ENCODE results near the gene POLR2C. TPM values are rescaled to one million over a fixed set of nuclear protein-coding genes. Genes with fewer than 3 reads are reported as not detected.

Gene POLR2C
- total and polyA plus RNA-seq, 10 of the 15 experiments (the other 5 are each of a cell fraction or from before 2014, with no cell fraction given) = 26.9 to 93.0 (median 57.8) TPM

DNA sequence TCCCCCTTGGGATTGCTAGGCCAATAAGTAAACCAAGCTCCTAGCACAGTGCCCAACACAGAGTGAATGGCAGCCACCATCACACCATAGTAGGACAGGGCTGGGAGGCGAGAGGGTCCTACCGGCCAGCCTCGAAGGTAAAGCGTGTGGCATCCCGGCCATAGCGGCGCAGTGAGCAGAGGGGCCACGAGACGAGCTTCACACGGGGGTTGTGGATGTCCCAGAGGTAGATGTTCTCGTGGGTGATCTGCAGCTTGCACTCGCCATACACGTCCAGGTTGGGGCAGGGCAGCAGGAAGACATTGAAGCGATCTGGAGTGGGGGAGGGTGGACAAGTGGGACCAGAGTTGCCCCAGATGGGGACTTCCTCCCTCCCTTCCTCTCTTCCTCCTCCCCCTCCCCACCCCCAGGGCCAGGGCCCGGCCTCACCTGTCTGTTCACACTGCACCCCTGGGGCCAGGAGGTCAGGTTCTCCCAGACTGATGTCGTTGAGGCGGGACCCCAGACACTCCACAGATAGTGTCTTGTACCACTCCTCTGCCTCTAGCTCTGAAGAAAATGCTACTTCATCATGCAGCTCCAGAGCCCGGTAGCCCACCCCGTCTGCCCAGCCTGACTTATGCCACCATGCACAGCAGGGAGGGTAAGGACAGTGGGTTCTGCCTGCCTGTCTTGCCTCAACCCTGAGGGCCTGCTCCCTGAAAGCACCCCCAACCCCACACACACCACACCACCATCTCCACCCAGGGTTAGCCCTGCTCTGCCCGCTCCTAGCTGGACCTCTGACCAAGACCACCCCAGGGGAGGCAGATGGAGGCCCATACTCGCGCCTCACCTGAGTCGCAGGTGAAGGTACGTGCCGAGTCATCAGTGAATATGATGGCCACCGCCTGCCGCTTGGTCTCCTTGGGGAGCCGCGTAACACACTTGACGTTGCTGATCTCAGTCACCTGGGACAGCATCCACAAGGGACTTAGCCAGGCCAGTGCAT lies 12.5 kb downstream of the POLR2C start:
- no peak overlapping the region for H3K9ac ChIP-seq (ENCODE audit: control insufficient read depth, insufficient read depth, low read length)
- in situ Hi-C loops (cut with MboI) = no loop called here
- DNase-seq (ENCODE audit: low read depth, low spot score) (no peak), ATAC-seq (peak; percentile 3), FAIRE-seq (no peak)
- intact Hi-C loops (cut with micrococcal nuclease; ENCODE audit: unreplicated experiment) = no loop called here
- peak overlapping the region; percentile 13 for H3K4me2 ChIP-seq (ENCODE audit: control insufficient read depth, insufficient read depth)
- no peaks in the 10 kb centered on the region for H4K20me1 ChIP-seq (ENCODE audit: control insufficient read depth, insufficient read depth)
- WGBS (ENCODE audit: insufficient coverage, insufficient replicate concordance, low lambda C conversion rate, missing lambda C conversion rate) = 55% methylated on average over 29 of the region's 30 CpGs
- BruUV-seq (replicated peaks) = no TSS peak
- no peaks in the 10 kb centered on the region for H3K79me2 ChIP-seq (ENCODE audit: control insufficient read depth, insufficient read depth, low read length)
- SMC1A ChIA-PET (ENCODE audit: uncharacterized antibody, unreplicated experiment) = interaction anchor here (0.9 to 1.3 kb wide), 4 partner anchors 13 to 48 kb away, joined by 3 to 6 read pairs (median 5); no protein-coding TSS in a partner anchor
- RAD21 ChIA-PET (ENCODE audit: unreplicated experiment) = interaction anchor here (0.6 to 1.2 kb wide), 5 partner anchors 12 to 174 kb away, joined by 3 read pairs; partner anchors contain the start of gene ADGRG5
- H3K27me3 ChIP-seq (replicated peaks in 1 of 2; ENCODE audit: control insufficient read depth in 2 of 2, insufficient read depth in 2 of 2, low read length in 1 of 2) = no peaks in the 10 kb centered on the region
- CTCF ChIA-PET = interaction anchor here (0.8 to 3.3 kb wide), 8 partner anchors 11 to 323 kb away, joined by 3 to 20 read pairs (median 4); partner anchors contain the start of gene POLR2C
- TF ChIP-seq SIX5 (IDR thresholded peaks at IDR 0.05; ENCODE audit: low read depth, low read length, severe bottlenecking) (no peak), HCFC1 (IDR thresholded peaks at IDR 0.05; ENCODE audit: low read length) (no peak)
- no peaks in the 10 kb centered on the region for H3K9me3 ChIP-seq (replicated peaks; ENCODE audit: control insufficient read depth, insufficient read depth, low read length)
- no peak overlapping the region for H3K27ac ChIP-seq (ENCODE audit: control insufficient read depth, insufficient read depth)
- H3K4me1 ChIP-seq (ENCODE audit: control insufficient read depth, insufficient read depth, low read length) = peaks cover 16% of the 10 kb centered on the region
- H3K36me3 ChIP-seq (ENCODE audit: control insufficient read depth in 2 of 2, insufficient read depth in 2 of 2, low read length in 1 of 2) = peaks cover 10 to 16% of the 10 kb centered on the region in 2 experiments; a peak in 3 of 4 replicates
- H3K4me3 ChIP-seq = no peak overlapping the region
- peak overlapping the region; percentile 20 for H2AFZ ChIP-seq (ENCODE audit: control insufficient read depth, low read depth, low read length)
- POLR2A ChIA-PET = no interaction called here

DNA sequence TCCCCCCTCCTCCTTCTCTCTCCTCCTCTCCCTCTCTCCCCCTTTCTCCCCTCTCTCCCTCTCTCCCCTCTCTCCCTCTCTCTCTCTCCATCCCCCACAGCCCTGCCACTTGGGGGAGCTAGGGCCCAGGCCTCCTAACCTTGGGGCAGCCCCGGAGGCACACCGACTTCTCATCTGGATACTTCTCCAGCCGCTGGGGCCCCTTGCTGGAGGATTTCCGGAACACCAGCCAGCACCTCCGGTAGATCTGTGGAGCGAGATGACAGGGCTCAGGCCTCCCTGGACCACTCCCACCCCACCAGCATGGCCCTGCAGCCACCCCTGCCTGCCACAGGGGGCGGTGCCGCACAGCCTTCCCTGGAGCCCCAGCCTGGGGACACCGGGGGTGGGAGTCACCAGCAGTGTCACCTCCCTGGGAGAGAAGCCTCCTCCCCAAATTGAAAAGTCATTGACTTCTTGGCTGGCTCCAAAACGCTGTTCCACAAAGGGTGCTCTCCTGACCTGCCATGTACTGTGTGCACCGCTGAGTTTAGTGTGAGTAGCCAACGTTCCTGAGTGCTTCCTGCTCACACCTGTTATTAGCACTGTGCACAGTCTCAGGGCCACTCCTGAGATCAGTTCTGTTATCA lies 13.3 kb downstream of the POLR2C start:
- ChIA-PET SMC1A (ENCODE audit: uncharacterized antibody, unreplicated experiment) (interaction anchor here (0.9 to 1.7 kb wide), 4 partner anchors 11 to 47 kb away, joined by 3 to 11 read pairs (median 6); partner anchors contain the start of gene DOK4), CTCF (interaction anchor here (0.8 to 3.3 kb wide), 9 partner anchors 12 to 323 kb away, joined by 3 to 20 read pairs (median 5); partner anchors contain the start of gene POLR2C), RAD21 (ENCODE audit: unreplicated experiment) (interaction anchor here (0.6 to 1.2 kb wide), 5 partner anchors 11 to 173 kb away, joined by 3 read pairs; partner anchors contain the start of gene ADGRG5), POLR2A (interaction anchor here (0.6 kb wide), 1 partner anchor 228 kb away, joined by 3 read pairs; no protein-coding TSS in a partner anchor)
- no TSS peak for BruUV-seq (replicated peaks)
- no peaks in the 10 kb centered on the region for H3K9me3 ChIP-seq (replicated peaks; ENCODE audit: control insufficient read depth, insufficient read depth, low read length)
- no peaks in the 10 kb centered on the region for H3K27me3 ChIP-seq (replicated peaks in 1 of 2; ENCODE audit: control insufficient read depth in 2 of 2, insufficient read depth in 2 of 2, low read length in 1 of 2)
- 0% methylated on average over 12 of the region's 12 CpGs for WGBS (ENCODE audit: insufficient coverage, insufficient replicate concordance, low lambda C conversion rate, missing lambda C conversion rate)
- intact Hi-C loops (cut with micrococcal nuclease; ENCODE audit: unreplicated experiment) = loop anchor here (1.0 kb wide), 1 partner anchor 43 kb away; no protein-coding TSS in a partner anchor
- peak overlapping the region; percentile 40 for H3K4me2 ChIP-seq (ENCODE audit: control insufficient read depth, insufficient read depth)
- in situ Hi-C loops (cut with MboI) = no loop called here
- H3K79me2 ChIP-seq (ENCODE audit: control insufficient read depth, insufficient read depth, low read length) = no peaks in the 10 kb centered on the region
- H3K27ac ChIP-seq (ENCODE audit: control insufficient read depth, insufficient read depth) = no peak overlapping the region
- no peak overlapping the region for H3K9ac ChIP-seq (ENCODE audit: control insufficient read depth, insufficient read depth, low read length)
- DNase-seq (ENCODE audit: low read depth, low spot score) (no peak), FAIRE-seq (peak; percentile 74), ATAC-seq (peak; percentile 96)
- peak overlapping the region; percentile 20 for H2AFZ ChIP-seq (ENCODE audit: control insufficient read depth, low read depth, low read length)
- H3K36me3 ChIP-seq (ENCODE audit: control insufficient read depth in 2 of 2, insufficient read depth in 2 of 2, low read length in 1 of 2) = peaks cover 2 to 9% of the 10 kb centered on the region in 2 experiments; a peak in 3 of 4 replicates
- no peak overlapping the region for H3K4me3 ChIP-seq
- H4K20me1 ChIP-seq (ENCODE audit: control insufficient read depth, insufficient read depth) = no peaks in the 10 kb centered on the region
- H3K4me1 ChIP-seq (ENCODE audit: control insufficient read depth, insufficient read depth, low read length) = peaks cover 16% of the 10 kb centered on the region
- TF ChIP-seq EZH2 (IDR thresholded peaks at IDR 0.05; ENCODE audit: borderline replicate concordance, control insufficient read depth, low read depth, low read length) (no peak), NR2F1 (conservative IDR thresholded peaks at IDR 0.05) (no peak), ZNF217 (IDR thresholded peaks at IDR 0.05) (no peak), IKZF2 (IDR thresholded peaks at IDR 0.05) (peak in 1 of 2 experiments; percentile 37; a peak in 1 of 4 replicates), GABPA (IDR thresholded peaks at IDR 0.05; ENCODE audit: low read depth) (no peak)
- TF ChIP-seq, protein P1, sequence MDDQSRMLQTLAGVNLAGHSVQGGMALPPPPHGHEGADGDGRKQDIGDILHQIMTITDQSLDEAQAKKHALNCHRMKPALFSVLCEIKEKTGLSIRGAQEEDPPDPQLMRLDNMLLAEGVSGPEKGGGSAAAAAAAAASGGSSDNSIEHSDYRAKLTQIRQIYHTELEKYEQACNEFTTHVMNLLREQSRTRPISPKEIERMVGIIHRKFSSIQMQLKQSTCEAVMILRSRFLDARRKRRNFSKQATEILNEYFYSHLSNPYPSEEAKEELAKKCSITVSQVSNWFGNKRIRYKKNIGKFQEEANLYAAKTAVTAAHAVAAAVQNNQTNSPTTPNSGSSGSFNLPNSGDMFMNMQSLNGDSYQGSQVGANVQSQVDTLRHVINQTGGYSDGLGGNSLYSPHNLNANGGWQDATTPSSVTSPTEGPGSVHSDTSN (IDR thresholded peaks at IDR 0.05; ENCODE audit: insufficient replicate concordance, low read depth, low read length) = no peak
